ENCODE results near the gene CDH26. TPM values are rescaled to one million over a fixed set of nuclear protein-coding genes. Genes with fewer than 3 reads are reported as not detected.

The CDH26 gene
- total and polyA plus RNA-seq, 2 experiments from 2014 or later = 2.0 TPM

GRCh38 chr20:60062431-60063047, 104.3 kb downstream of the CDH26 start:
- Histone ChIP-seq H3F3A (replicated peaks; ENCODE audit: low read depth) (no peaks in the 10 kb centered on the region), H3K79me2 (replicated peaks; ENCODE audit: insufficient read depth) (no peaks in the 10 kb centered on the region), H3K4me2 (no peak overlapping the region), H3K4me1 (ENCODE audit: insufficient read depth) (peaks cover 13% of the 10 kb centered on the region), H3K27ac (ENCODE audit: low read depth) (no peak overlapping the region), H3K27me3 (ENCODE audit: insufficient read depth) (no peaks in the 10 kb centered on the region), H3K36me3 (ENCODE audit: insufficient read depth) (no peaks in the 10 kb centered on the region), H3K9me2 (ENCODE audit: insufficient read depth) (no peaks in the 10 kb centered on the region), H2AFZ (no peak overlapping the region), H3K4me3 (no peak overlapping the region), H4K20me1 (replicated peaks; ENCODE audit: insufficient read depth) (no peaks in the 10 kb centered on the region)
- ATAC-seq (no peak), DNase-seq (ENCODE audit: low spot score) (no peak)
- H3K27ac Mint-ChIP-seq = no peak overlapping the region
- no peaks in the 10 kb centered on the region for H3K36me3 Mint-ChIP-seq (ENCODE audit: low read depth)
- TF ChIP-seq EZH2 (IDR thresholded peaks at IDR 0.05; ENCODE audit: low read depth, unreplicated experiment) = no peak
- no peak for TF ChIP-seq ZNF462 (CRISPR knock-in tag; IDR thresholded peaks at IDR 0.05)
- TF ChIP-seq STAT1 (IDR thresholded peaks at IDR 0.05; ENCODE audit: unreplicated experiment) = no peak
- TF ChIP-seq CREB1 (CRISPR knock-in tag; IDR thresholded peaks at IDR 0.05; ENCODE audit: low read depth) = no peak
- no peak for TF ChIP-seq POLR2AphosphoS5 (IDR thresholded peaks at IDR 0.05; ENCODE audit: low read depth)
- TF ChIP-seq ETS1 (IDR thresholded peaks at IDR 0.05) = no peak
- no peak for TF ChIP-seq EZH2phosphoT487 (IDR thresholded peaks at IDR 0.05; ENCODE audit: unreplicated experiment)
- no peak for TF ChIP-seq JUNB (IDR thresholded peaks at IDR 0.05; ENCODE audit: unreplicated experiment)
- no peak for TF ChIP-seq CTCF (conservative IDR thresholded peaks at IDR 0.05; ENCODE audit: low read depth in 2 of 2)
- no peak for TF ChIP-seq REST (IDR thresholded peaks at IDR 0.05; ENCODE audit: unreplicated experiment)
- TF ChIP-seq NANOG (IDR thresholded peaks at IDR 0.05; ENCODE audit: borderline replicate concordance) = no peak
- no peak for TF ChIP-seq ZNF331 (CRISPR knock-in tag; IDR thresholded peaks at IDR 0.05; ENCODE audit: low read depth)
- TF ChIP-seq ZNF114 (CRISPR knock-in tag; IDR thresholded peaks at IDR 0.05) = no peak
- peaks cover 5% of the 10 kb centered on the region; the same call in 1 of the 3 replicates for H3K9me3 Mint-ChIP-seq
- no peak overlapping the region for H3K4me3 Mint-ChIP-seq
- H3K4me1 Mint-ChIP-seq = peaks cover 8% of the 10 kb centered on the region
- peaks cover 8% of the 10 kb centered on the region for H3K27me3 Mint-ChIP-seq (ENCODE audit: insufficient read depth, low read depth, poor library complexity)
